Psoas muscle (tissue), 8 donors: ENCODE results near the gene ZNF708. TPM values are rescaled to one million over a fixed set of nuclear protein-coding genes. Genes with fewer than 3 reads are reported as not detected.
A peak's percentile ranks its signal among the peaks of the same experiment; 100 is the strongest.
"Not testable (repeated sequence)": the region's sequence is repeated elsewhere in the genome, so short reads cannot be mapped to it uniquely, and the experiment has no call there.

ENCODE experiments used
- ATAC-seq, 4 donors: fragments of 200-7000 bp; cut with Tn5 transposase; one replicate each; pipeline ENCODE4 v1.9.1; 2020; ENCODE audit warnings: moderate library complexity in 3 of 4, mild to moderate bottlenecking in 2 of 4
- DNase-seq, 2 donors: peaks; one replicate each; pipeline ENCODE4 v3.0.0-alpha.2; 2020
- H3K27ac ChIP-seq: fragments of 200-600 bp; one replicate; pipeline ENCODE4 v1.8.0; 2022
- H3K27me3 ChIP-seq, 3 donors: fragments of 200-600 bp in 1 of 3; one replicate each; pipeline versions ENCODE4 v1.6.1 to v1.8.0; 2013 to 2022; ENCODE audit warnings: low read length in 2 of 3, mild to moderate bottlenecking in 2 of 3, moderate library complexity in 1 of 3; ENCODE audit not compliant: insufficient read depth in 3 of 3
- H3K36me3 ChIP-seq, 2 donors: fragments of 200-600 bp in 1 of 2; one replicate each; pipeline versions ENCODE4 v1.6.1 to v1.8.0; 2013 to 2022; ENCODE audit warnings: low read depth in 1 of 2, mild to moderate bottlenecking in 1 of 2, moderate library complexity in 1 of 2; ENCODE audit not compliant: insufficient read depth in 1 of 2
- H3K4me1 ChIP-seq: fragments of 200-600 bp; one replicate; pipeline ENCODE4 v1.8.0; 2022
- H3K4me3 ChIP-seq: fragments of 200-600 bp; one replicate; pipeline ENCODE4 v1.8.0; 2022; ENCODE audit warnings: mild to moderate bottlenecking
- H3K9me3 ChIP-seq: fragments of 200-600 bp; one replicate; pipeline ENCODE4 v1.8.0; 2022
- CTCF ChIP-seq: fragments of 200-600 bp; IDR thresholded peaks from one replicate; pipeline ENCODE4 v1.8.0; 2022; ENCODE audit warnings: antibody characterized with exemption
- WGBS, 3 donors: extraction: QIAGEN DNeasy Blood & Tissue Kit; methylation state at CpG; one replicate each; pipeline versions ENCODE4 v1.1.6 to v1.1.7; 2013; 5-methylcytosine and 5-hydroxymethylcytosine counted together
- intact Hi-C, 2 donors: fragments of 100-400 bp; cut with DNase I; formaldehyde crosslinking; loops; one replicate each; pipeline versions ENCODE4 v1.11.0 to v1.14.2; 2022
- polyA plus RNA-seq, 3 donors: library from polyadenylated mRNA; stranded (reverse); fragments of 200-250 nt; gene quantifications; one replicate each; pipeline ENCODE4 v1.2.3, GENCODE V29; 2013
- total RNA-seq, 4 donors: library from RNA; stranded (reverse); fragmentation: NEBNext Ultra II Directional in 2 of 4; extraction: Animal tissue kit (Norgen Biotek cat#: 25700) in 2 of 4; gene quantifications; one replicate each; pipeline versions ENCODE4 v1.2.1 to v1.2.4, GENCODE V29; 2021 to 2023
- donor health status: healthy with polysubstance abuse.
- donor health status: DM: no; HTN: no; CAD: no; lungs with moderate emphysema.
- donor health status: Bipolar disorder and iron deficiency.
- donor health status: healthy.
- donor health status: DM: yes; HTN: yes; CAD: no.
- donor health status: DM: no; HTN: no; CAD: no.
- donor health status: DM: no; HTN: no; CAD: no.
- donor health status: DM: yes; HTN: yes; CAD: no.

Gene ZNF708
- total and polyA plus RNA-seq, 7 donors: 1.1 to 4.9 (median 4.0) TPM

GRCh38 chr19:21321996-21322395, 7.2 kb downstream of the ZNF708 start:
- DNase-seq (no peak), ATAC-seq (no peak)
- H3K4me1 ChIP-seq: peaks cover 9% of the 10 kb centered on the region
- H3K27ac ChIP-seq: no peak overlapping the region
- 64 to 78% (median 69%) methylated on average over 4 of the region's 4 CpGs for WGBS, 3 donors
- H3K9me3 ChIP-seq: peaks cover 7% of the 10 kb centered on the region
- TF ChIP-seq CTCF: no peak
- H3K36me3 ChIP-seq: peaks cover 0 to 10% of the 10 kb centered on the region in 2 donors
- intact Hi-C loops: loop anchor here in 1 of 2 donors (10.0 kb wide), 1 partner anchor 73 kb away; the partner anchor contains the start of gene ZNF493
- H3K4me3 ChIP-seq: no peak overlapping the region
- no peaks in the 10 kb centered on the region for H3K27me3 ChIP-seq

GRCh38 chr19:21321134-21321533, 8.1 kb downstream of the ZNF708 start:
- WGBS, 3 donors: 83 to 95% (median 87%) methylated on average over 4 of the region's 4 CpGs
- Histone ChIP-seq H3K4me1 (peaks cover 9% of the 10 kb centered on the region), H3K9me3 (peaks cover 4% of the 10 kb centered on the region), H3K36me3 (peaks cover 0 to 2% of the 10 kb centered on the region in 2 donors), H3K27ac (no peak overlapping the region), H3K27me3 (no peaks in the 10 kb centered on the region), H3K4me3 (no peak overlapping the region)
- no peak for TF ChIP-seq CTCF
- no peak for DNase-seq
- intact Hi-C loops: loop anchor here in 1 of 2 donors (10.0 kb wide), 1 partner anchor 74 kb away; the partner anchor contains the start of gene ZNF493
- ATAC-seq: no peak

GRCh38 chr19:21317821-21318220, 11.4 kb downstream of the ZNF708 start:
- Histone ChIP-seq H3K9me3 (no peaks in the 10 kb centered on the region), H3K36me3 (no peaks in the 10 kb centered on the region), H3K4me1 (peaks cover 9% of the 10 kb centered on the region), H3K4me3 (no peak overlapping the region), H3K27ac (no peak overlapping the region), H3K27me3 (no peaks in the 10 kb centered on the region)
- intact Hi-C loops: no loop called here
- TF ChIP-seq CTCF: no peak
- 12 to 33% (median 22%) methylated on average over 1 of the region's 1 CpG for WGBS, 3 donors
- ATAC-seq: peak in 1 of 4 donors; percentile 44
- DNase-seq: no peak

GRCh38 chr19:21314676-21315075, 14.5 kb downstream of the ZNF708 start:
- no peak for DNase-seq
- Histone ChIP-seq H3K27me3 (no peaks in the 10 kb centered on the region), H3K9me3 (no peaks in the 10 kb centered on the region), H3K36me3 (no peaks in the 10 kb centered on the region), H3K4me3 (no peak overlapping the region), H3K4me1 (peaks cover 9% of the 10 kb centered on the region), H3K27ac (no peak overlapping the region)
- WGBS, 3 donors: 74 to 87% (median 85%) methylated on average over 1 of the region's 1 CpG
- ATAC-seq: no peak
- intact Hi-C loops: no loop called here
- no peak for TF ChIP-seq CTCF

- DNase-seq, H3K27ac ChIP-seq, intact Hi-C loops, ATAC-seq, H3K36me3 ChIP-seq, H3K9me3 ChIP-seq, H3K4me1 ChIP-seq, H3K4me3 ChIP-seq, H3K27me3 ChIP-seq: not testable (repeated sequence)
- WGBS, 3 donors: 96 to 98% (median 96%) methylated on average over 2 of the region's 2 CpGs
Observed at GRCh38 chr19:21312807-21313206, 16.4 kb downstream of the ZNF708 start.
